Adipocyte (in vitro differentiated cells): Measurements from ENCODE around the gene SERPIND1.

Experiments
- DNase-seq: peaks from one replicate; pipeline ENCODE4 v3.0.0-alpha.2; 2015; ENCODE audit warnings: low read depth
- H3K27me3 ChIP-seq: replicated peaks from 2 replicates; pipeline ENCODE4 v1.7.0; 2013; ENCODE audit warnings: mild to moderate bottlenecking, low read length, moderate library complexity; ENCODE audit not compliant: control insufficient read depth, insufficient read depth
- H3K36me3 ChIP-seq: 2 replicates; pipeline ENCODE4 v1.7.0; 2013; ENCODE audit warnings: low read length, mild to moderate bottlenecking, moderate library complexity; ENCODE audit not compliant: control insufficient read depth, insufficient read depth, severe bottlenecking
- H3K4me1 ChIP-seq: 2 replicates; pipeline ENCODE4 v1.7.0; 2013; ENCODE audit warnings: mild to moderate bottlenecking, low read length, moderate library complexity; ENCODE audit not compliant: control insufficient read depth, insufficient read depth
- H3K4me3 ChIP-seq: 2 replicates; pipeline ENCODE4 v1.7.0; 2013; ENCODE audit warnings: mild to moderate bottlenecking, low read length, moderate library complexity
- H3K9ac ChIP-seq: 2 replicates; pipeline ENCODE4 v1.7.0; 2013; ENCODE audit warnings: mild to moderate bottlenecking, low read length, moderate library complexity
- H3K9me3 ChIP-seq: 2 replicates; pipeline ENCODE4 v1.7.0; 2013; ENCODE audit warnings: mild to moderate bottlenecking, low read length, moderate library complexity; ENCODE audit not compliant: control insufficient read depth

The SERPIND1 gene

DNA sequence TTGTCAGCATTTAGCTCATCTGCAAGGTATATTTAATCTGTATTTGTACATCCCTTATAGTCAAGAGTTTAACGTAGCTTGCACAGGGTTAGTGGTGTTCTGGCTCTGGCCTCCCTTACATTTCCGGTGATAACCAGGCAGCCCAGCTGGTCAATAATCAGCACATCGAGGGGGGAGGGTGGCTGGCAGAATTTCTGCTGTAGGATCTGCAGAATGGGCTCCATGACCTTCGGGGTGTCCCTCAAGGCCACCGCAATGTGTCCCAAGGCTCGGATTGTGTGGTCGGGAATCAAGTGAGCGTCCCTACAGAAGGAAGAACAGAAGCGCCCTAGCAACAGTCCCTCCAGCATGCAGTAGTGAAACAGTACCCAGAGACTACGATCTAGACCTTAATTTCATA is 25.1 kb downstream of the SERPIND1 start:
- Histone ChIP-seq H3K9me3 (no peaks in the 10 kb centered on the region), H3K4me3 (no peak overlapping the region), H3K36me3 (peaks cover 86% of the 10 kb centered on the region), H3K27me3 (no peaks in the 10 kb centered on the region), H3K9ac (no peak overlapping the region), H3K4me1 (no peaks in the 10 kb centered on the region)
- no peak for DNase-seq

DNA sequence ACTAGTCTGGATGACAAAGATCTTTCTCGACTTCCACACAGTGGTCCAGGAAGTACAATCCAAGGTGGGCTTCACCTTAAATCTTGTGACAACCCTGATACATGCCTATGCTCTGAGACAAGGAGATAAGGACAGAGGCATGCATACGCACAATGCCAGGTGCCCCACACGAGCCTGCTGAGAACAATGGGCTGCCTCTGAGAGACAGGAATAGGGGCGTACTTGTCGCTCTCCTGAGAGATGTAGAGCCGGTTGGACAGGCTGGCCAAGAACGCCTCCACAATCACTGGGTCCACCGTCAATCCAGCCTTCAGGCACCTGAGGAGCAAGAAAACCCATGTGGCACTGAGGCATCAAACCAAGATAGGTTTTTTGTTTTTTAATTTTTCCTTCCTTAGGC is 25.5 kb downstream of the SERPIND1 start:
- no peak overlapping the region for H3K9ac ChIP-seq
- H3K4me3 ChIP-seq: no peak overlapping the region
- H3K36me3 ChIP-seq: peaks cover 86% of the 10 kb centered on the region
- H3K4me1 ChIP-seq: no peaks in the 10 kb centered on the region
- no peaks in the 10 kb centered on the region for H3K27me3 ChIP-seq
- no peaks in the 10 kb centered on the region for H3K9me3 ChIP-seq
- no peak for DNase-seq

DNA sequence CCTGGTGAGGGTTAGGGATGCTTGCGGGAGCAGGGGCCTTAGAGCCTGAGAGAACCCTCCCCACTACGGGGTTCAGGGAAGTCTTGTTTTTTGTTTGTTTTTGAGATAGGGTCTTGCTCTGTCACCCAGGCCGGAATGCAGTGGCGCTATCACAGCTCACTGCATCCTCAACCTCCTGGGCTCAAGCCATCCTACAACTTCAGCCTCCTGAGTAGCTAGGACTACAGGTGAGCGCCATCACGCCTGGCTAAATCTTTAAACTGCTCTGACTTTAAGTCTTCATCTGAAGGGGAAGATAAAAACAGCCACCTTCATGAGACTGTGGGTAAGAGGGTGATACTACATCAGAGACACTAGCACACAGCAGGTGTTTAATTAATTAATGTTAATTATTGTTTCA is 28.5 kb downstream of the SERPIND1 start:
- Histone ChIP-seq H3K36me3 (peaks cover 78% of the 10 kb centered on the region), H3K4me3 (no peak overlapping the region), H3K27me3 (no peaks in the 10 kb centered on the region), H3K4me1 (peaks cover 18% of the 10 kb centered on the region), H3K9me3 (no peaks in the 10 kb centered on the region), H3K9ac (no peak overlapping the region)
- DNase-seq: no peak

DNA sequence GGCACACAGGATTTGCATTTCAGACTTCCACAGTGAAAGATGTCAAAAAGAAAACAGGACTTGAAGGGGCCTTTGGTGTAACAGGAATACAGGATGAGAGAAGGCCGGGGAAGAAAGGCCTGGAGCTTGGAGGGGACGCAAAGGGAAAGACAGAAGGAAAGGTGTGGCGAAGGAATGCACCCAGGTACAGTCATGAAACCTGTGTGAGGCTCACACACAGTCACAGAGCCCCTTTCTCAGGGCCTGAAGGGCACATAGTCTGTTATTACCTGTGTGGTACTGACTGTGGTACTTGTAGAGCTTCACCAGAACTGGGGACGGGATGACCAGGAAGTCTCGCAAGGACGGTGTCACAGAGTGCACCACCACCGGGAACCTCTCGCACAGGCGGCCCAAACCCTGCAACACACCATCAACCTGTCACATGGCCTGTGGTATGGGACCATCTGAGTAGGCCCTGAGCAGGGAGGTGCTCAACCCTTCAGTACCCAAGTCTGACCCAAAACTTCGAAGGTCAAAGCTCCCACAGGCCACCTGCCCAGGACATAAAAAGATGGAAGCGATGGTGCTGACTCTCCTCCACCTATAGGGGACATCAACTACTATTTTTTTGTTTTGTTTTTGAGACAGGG is 29.1 kb downstream of the SERPIND1 start:
- DNase-seq: no peak
- Histone ChIP-seq H3K9me3 (no peaks in the 10 kb centered on the region), H3K36me3 (peaks cover 72% of the 10 kb centered on the region), H3K9ac (no peak overlapping the region), H3K27me3 (no peaks in the 10 kb centered on the region), H3K4me1 (peaks cover 21% of the 10 kb centered on the region), H3K4me3 (no peak overlapping the region)

DNA sequence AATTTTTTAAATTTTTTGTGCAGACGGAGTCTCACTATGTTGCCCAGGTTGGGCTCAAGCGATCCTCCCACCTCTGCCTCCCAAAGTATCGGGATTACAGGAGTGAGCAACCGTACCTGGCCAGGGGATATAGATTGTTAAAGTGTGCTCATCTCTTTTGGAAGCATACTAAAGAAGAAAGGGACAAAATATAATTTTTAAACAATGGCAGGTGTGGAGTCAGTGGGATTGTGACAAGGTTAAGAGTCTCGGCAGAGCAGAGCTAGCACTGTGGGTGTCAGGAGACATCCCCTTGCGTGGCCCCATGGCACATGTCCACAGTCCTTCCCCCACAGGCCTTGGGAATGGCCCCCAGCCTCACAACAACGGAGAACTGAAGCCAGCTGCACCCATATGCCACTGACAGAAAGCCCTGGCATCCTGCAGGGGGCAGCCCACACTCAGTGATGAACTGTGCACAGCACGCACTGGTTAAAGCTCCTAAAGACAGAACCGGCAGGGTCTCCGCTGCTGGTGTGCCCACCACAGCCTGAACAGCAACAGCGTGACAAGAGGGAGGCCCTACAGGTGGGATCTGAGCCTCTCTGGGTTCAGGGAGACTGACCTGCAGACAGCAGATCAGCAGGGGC is 29.9 kb downstream of the SERPIND1 start:
- no peaks in the 10 kb centered on the region for H3K9me3 ChIP-seq
- peak; percentile 41 for DNase-seq

DNA sequence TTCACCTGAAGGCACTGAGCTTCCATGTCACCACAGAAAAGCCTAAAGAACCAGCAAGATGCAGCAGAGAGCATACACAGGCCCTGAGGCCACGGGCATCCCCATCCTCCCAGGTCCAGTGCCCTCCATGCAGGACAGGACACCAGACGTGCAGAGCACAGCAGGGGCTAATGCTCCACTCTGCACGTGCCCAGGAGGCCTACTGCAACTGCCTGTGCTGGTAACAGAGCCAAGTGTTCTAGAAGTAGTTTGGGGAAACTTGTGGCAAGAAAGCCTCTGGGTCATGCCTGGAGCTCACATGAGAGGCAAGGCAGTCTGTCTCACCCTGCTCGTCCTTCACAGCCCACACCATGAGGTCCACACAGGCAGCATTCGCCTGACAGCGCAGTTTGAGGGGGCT is 30.7 kb downstream of the SERPIND1 start:
- Histone ChIP-seq H3K9ac (no peak overlapping the region), H3K36me3 (peaks cover 62% of the 10 kb centered on the region), H3K4me1 (peaks cover 21% of the 10 kb centered on the region), H3K9me3 (no peaks in the 10 kb centered on the region), H3K4me3 (no peak overlapping the region), H3K27me3 (no peaks in the 10 kb centered on the region)
- no peak for DNase-seq

More for the DNA sequence above, 29.9 kb downstream of the SERPIND1 start:
- Histone ChIP-seq H3K36me3 (peaks cover 64% of the 10 kb centered on the region), H3K27me3 (no peaks in the 10 kb centered on the region), H3K4me1 (peaks cover 21% of the 10 kb centered on the region), H3K9ac (no peak overlapping the region), H3K4me3 (no peak overlapping the region)

DNA sequence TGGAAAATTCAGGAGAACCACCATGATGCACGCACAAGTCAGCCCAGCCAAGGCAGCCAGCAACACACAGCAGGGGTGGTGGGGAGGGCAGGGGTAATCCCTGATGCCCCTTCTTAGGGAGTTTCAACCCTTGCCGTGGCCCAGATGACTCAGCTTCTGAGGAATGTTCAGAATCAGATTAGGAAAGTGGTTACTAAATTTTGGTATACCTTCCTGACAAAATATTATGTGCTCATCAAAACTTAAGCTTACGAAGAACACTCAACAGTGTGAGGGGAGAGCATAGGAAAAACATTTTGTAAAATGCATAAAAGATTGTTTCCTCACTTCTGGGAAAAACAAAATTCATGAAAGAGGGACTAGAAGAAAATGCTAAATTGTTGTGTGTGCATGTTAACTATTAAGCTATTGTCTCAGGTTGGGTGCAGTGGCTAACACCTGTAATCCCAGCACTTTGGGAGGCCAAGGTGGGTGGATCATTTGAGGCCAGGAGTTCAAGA is 32.1 kb downstream of the SERPIND1 start:
- DNase-seq: peak; percentile 44
- no peaks in the 10 kb centered on the region for H3K27me3 ChIP-seq
- H3K36me3 ChIP-seq: peaks cover 67% of the 10 kb centered on the region
- peaks cover 21% of the 10 kb centered on the region for H3K4me1 ChIP-seq
- H3K4me3 ChIP-seq: no peak overlapping the region
- H3K9ac ChIP-seq: no peak overlapping the region
- H3K9me3 ChIP-seq: no peaks in the 10 kb centered on the region

DNA sequence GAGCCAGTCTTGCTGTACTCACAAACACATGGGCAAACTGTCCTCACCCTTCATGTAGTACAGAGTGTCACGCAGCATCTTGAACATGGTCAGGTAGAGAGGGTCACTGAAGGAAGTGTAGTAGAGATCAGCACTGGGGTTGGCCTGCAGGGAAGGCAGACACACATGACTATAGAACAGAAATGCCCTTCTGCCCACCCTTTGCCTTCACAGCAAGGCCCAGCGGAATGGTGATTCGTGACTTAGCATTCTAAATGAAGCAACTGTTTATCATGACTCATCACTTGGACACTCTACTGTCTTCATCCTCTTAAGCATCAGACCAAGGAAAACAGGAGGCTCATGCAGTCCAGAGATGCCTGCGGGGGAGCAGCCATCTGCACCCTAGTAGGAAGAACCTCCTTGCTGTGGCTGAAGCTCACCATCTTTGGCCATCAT is 33.4 kb downstream of the SERPIND1 start:
- peak overlapping the region; percentile 57 for H3K9ac ChIP-seq
- no peaks in the 10 kb centered on the region for H3K27me3 ChIP-seq
- H3K4me3 ChIP-seq: peak overlapping the region; percentile 29
- H3K4me1 ChIP-seq: peaks cover 21% of the 10 kb centered on the region
- no peaks in the 10 kb centered on the region for H3K9me3 ChIP-seq
- H3K36me3 ChIP-seq: peaks cover 61% of the 10 kb centered on the region
- DNase-seq: peak; percentile 86

DNA sequence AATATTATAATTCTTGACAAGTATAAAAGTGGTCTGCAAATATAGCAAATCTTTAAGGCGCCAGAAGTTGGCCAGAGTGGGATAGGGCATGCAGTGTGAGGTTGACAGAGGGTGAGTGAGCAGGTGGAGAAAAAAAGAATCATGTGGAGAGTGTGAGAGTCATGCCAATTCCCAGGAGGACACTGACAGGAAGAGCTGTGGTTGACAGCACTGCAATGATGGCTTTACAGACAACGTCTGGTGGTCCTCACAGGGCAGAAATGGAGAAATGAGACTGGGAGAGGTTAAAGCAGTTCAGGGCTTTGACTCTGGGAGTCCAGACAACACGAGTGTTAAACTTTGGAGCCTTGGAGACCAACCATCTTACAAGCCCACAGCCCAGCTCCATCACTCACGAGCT is 34.9 kb downstream of the SERPIND1 start:
- Histone ChIP-seq H3K4me3 (no peak overlapping the region), H3K4me1 (peaks cover 21% of the 10 kb centered on the region), H3K27me3 (no peaks in the 10 kb centered on the region), H3K36me3 (peaks cover 58% of the 10 kb centered on the region), H3K9me3 (no peaks in the 10 kb centered on the region), H3K9ac (no peak overlapping the region)
- DNase-seq: no peak

DNA sequence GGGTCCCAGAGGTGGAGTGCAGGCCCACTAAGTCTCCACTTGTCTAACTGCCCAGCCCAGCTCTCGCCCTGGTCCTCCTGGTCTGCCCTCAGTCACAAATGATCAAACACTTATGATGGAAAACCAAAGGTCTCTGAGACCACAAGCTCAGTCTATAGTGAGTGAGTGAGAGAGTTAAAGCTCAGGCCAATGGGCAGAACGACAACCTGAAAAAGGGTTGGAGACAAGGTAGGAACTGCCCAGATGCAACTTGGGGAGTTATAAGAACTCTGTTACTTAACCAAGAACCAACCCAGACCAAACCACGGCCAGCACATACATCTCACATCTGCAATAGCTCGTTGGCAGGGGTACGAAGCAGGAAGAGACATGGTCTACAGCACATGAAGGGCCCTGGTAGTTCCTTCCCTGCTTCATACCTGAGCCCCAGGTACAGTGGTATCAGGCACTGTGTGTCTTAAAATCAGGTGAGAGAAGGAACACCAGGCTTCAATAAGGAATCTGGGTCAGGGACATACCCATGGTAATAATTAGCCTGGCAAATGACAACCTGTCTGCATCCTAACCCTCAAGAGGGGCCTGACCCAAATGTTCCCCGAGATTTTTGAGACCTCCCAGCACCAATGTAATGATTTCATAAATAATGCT is 35.7 kb downstream of the SERPIND1 start:
- H3K9me3 ChIP-seq: no peaks in the 10 kb centered on the region
- no peak overlapping the region for H3K4me3 ChIP-seq
- H3K27me3 ChIP-seq: no peaks in the 10 kb centered on the region
- H3K4me1 ChIP-seq: peaks cover 21% of the 10 kb centered on the region
- no peak for DNase-seq
- H3K9ac ChIP-seq: no peak overlapping the region
- peaks cover 57% of the 10 kb centered on the region for H3K36me3 ChIP-seq

DNA sequence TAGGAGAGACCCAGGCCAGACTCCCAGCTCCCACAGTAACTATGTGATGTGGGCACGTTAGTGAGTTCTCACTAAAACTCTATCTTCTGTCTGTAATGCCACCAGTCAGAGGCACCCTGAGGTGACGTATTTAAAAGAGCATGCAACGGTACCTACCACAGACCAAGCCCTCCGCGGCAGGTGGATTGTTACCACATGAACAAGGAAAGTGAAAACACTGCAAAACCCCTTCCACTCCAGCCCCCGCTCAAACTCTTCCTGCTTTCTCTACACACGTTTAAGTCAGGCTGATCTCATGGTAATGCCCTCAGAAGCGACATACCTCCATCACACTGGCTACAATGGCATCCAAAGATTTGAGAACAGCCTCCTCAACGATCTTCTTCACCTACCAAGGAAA is 36.7 kb downstream of the SERPIND1 start:
- H3K4me1 ChIP-seq: peaks cover 21% of the 10 kb centered on the region
- no peak overlapping the region for H3K9ac ChIP-seq
- no peaks in the 10 kb centered on the region for H3K9me3 ChIP-seq
- DNase-seq: no peak
- no peaks in the 10 kb centered on the region for H3K27me3 ChIP-seq
- no peak overlapping the region for H3K4me3 ChIP-seq
- H3K36me3 ChIP-seq: peaks cover 54% of the 10 kb centered on the region
